Transverse colon (tissue), 4 donors: ENCODE measurements around the gene DEPP1.

Experiments used
- CTCF ChIP-seq, 5 experiments: fragments of 200-600 bp in 3 of 5; fragments of 450-650 bp in 2 of 5; sonication (generic) in 3 of 5; IDR thresholded peaks; 1 replicate in 2 of 5; 2 replicates in 3 of 5; pipeline ENCODE4 v1.5.1; 2016 to 2017; ENCODE audit warnings: antibody characterized with exemption in 5 of 5, inconsistent platforms in 3 of 5, mild to moderate bottlenecking in 2 of 5, moderate library complexity in 1 of 5
- EP300 ChIP-seq: sonication (generic); formaldehyde crosslinking; IDR thresholded peaks from one replicate; pipeline ENCODE4 v1.6.1; 2017; ENCODE audit warnings: antibody characterized with exemption, low read depth
- POLR2A ChIP-seq: fragments of 450-650 bp; IDR thresholded peaks from one replicate; pipeline ENCODE4 v1.6.1; 2016; ENCODE audit warnings: antibody characterized with exemption, mild to moderate bottlenecking, moderate library complexity
- POLR2AphosphoS5 ChIP-seq, 3 donors: sonication (generic); formaldehyde crosslinking; IDR thresholded peaks; one replicate each; pipeline ENCODE4 v1.6.1; 2016; ENCODE audit warnings: antibody characterized with exemption in 3 of 3

- TF ChIP-seq EP300 (no peak), POLR2A (no peak), CTCF (IDR thresholded peaks at IDR 0.05) (peak in 4 of 5 experiments; percentile 18 to 40 (median 32)), POLR2AphosphoS5 (IDR thresholded peaks at IDR 0.05) (peak in 1 of 3 donors; percentile 27)
Measured at GRCh38 chr10:44962870-44963738, 15.5 kb downstream of the DEPP1 start.
